Measurements from ENCODE around the gene RASL11A. TPM values are rescaled to one million over a fixed set of nuclear protein-coding genes. Genes with fewer than 3 reads are reported as not detected.

Gene RASL11A
- total and polyA plus RNA-seq, 9 donors, result 6.2 to 36.3 (median 18.6) TPM

GRCh38 chr13:27229642-27230041 is 41.0 kb upstream of the RASL11A start:
- no peak for DNase-seq
- Histone ChIP-seq H3K9me3 (no peaks in the 10 kb centered on the region), H3K4me1 (ENCODE audit: insufficient read depth) (no peaks in the 10 kb centered on the region), H3K27me3 (no peaks in the 10 kb centered on the region), H3K4me3 (no peak overlapping the region), H3K27ac (no peak overlapping the region), H3K36me3 (no peaks in the 10 kb centered on the region)
- 95 to 99% (median 99%) methylated on average over 3 of the region's 3 CpGs for whole genome bisulfite sequencing, 3 donors
- intact Hi-C loops (cut with DNase I), result no loop called here
- TF ChIP-seq CTCF (IDR thresholded peaks at IDR 0.05) (no peak), EP300 (IDR thresholded peaks at IDR 0.05) (no peak), POLR2A (IDR thresholded peaks at IDR 0.05) (no peak)

- no peak for DNase-seq
- H3K27me3 ChIP-seq, result no peaks in the 10 kb centered on the region
- H3K36me3 ChIP-seq, result no peaks in the 10 kb centered on the region
- H3K27ac ChIP-seq, result no peak overlapping the region
- 86 to 87% (median 87%) methylated on average over 5 of the region's 5 CpGs for WGBS, 3 donors
- no peaks in the 10 kb centered on the region for H3K4me1 ChIP-seq (ENCODE audit: insufficient read depth)
- no peak overlapping the region for H3K4me3 ChIP-seq
- TF ChIP-seq POLR2A (IDR thresholded peaks at IDR 0.05) (no peak), EP300 (IDR thresholded peaks at IDR 0.05) (no peak), CTCF (IDR thresholded peaks at IDR 0.05) (no peak)
- H3K9me3 ChIP-seq, result no peaks in the 10 kb centered on the region
- intact Hi-C loops (cut with DNase I), result no loop called here
Observed at GRCh38 chr13:27233964-27234363, 36.7 kb upstream of the RASL11A start.

- Histone ChIP-seq H3K27me3 (no peaks in the 10 kb centered on the region), H3K4me3 (no peak overlapping the region), H3K9me3 (no peaks in the 10 kb centered on the region), H3K27ac (no peak overlapping the region), H3K36me3 (no peaks in the 10 kb centered on the region), H3K4me1 (ENCODE audit: insufficient read depth) (no peaks in the 10 kb centered on the region)
- intact Hi-C loops (cut with DNase I), result no loop called here
- no peak for DNase-seq
- TF ChIP-seq EP300 (IDR thresholded peaks at IDR 0.05) (no peak), CTCF (IDR thresholded peaks at IDR 0.05) (no peak)
- WGBS, 3 donors, result 7 to 24% (median 8%) methylated on average over 2 of the region's 2 CpGs
Observed at GRCh38 chr13:27236478-27236877, 34.2 kb upstream of the RASL11A start.

- Histone ChIP-seq H3K4me1 (ENCODE audit: insufficient read depth) (no peaks in the 10 kb centered on the region), H3K27ac (no peak overlapping the region), H3K4me3 (no peak overlapping the region), H3K27me3 (no peaks in the 10 kb centered on the region), H3K9me3 (no peaks in the 10 kb centered on the region), H3K36me3 (no peaks in the 10 kb centered on the region)
- DNase-seq, result no peak
- no peak for TF ChIP-seq POLR2A (IDR thresholded peaks at IDR 0.05)
- TF ChIP-seq EP300 (IDR thresholded peaks at IDR 0.05), result no peak
- no peak for TF ChIP-seq CTCF (IDR thresholded peaks at IDR 0.05)
- intact Hi-C loops (cut with DNase I), result loop anchor here in 2 of 4 donors (10.0 kb wide), 1 partner anchor 68 kb away; the partner anchor contains the start of gene USP12 (in 2 of the 2)
- 68 to 75% (median 68%) methylated on average over 5 of the region's 5 CpGs for WGBS, 3 donors
Observed at GRCh38 chr13:27242702-27243101, 27.9 kb upstream of the RASL11A start.

Measured in ovary (tissue), 9 donors.